ENCODE data around the gene KAT2A. TPM values are rescaled to one million over a fixed set of nuclear protein-coding genes. Genes with fewer than 3 reads are reported as not detected.

KAT2A gene
- total RNA-seq, 1 donor from 2014 or later, result 10.3 TPM

DNA sequence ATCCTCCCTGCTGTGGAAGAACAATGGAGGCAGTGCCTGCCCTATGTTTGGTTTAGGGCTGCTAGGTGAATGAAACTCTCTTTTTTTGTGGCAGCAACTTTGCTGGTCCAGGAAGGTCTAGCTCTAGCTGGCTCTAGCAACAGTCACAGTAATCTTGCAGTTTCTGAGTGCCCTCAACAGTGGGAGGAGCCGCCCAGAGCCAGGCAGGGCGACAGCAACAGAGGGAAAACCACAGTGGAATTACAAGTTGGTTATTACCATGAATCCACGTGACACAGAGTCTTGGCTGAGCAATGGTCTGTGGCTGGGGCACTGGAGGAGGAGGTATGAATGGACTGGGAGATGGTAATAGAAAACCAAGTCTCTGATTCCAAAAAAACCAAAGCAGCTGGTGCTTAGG lies 11.8 kb upstream of the KAT2A start:
- FAIRE-seq (no peak), DNase-seq (ENCODE audit: low read depth) (peak; percentile 61)
- Histone ChIP-seq H3K36me3 (ENCODE audit: control insufficient read depth, insufficient read depth, low read length) (peaks cover 27% of the 10 kb centered on the region), H3K4me3 (ENCODE audit: low read depth, low read length) (no peak overlapping the region), H3K27me3 (ENCODE audit: control insufficient read depth, insufficient read depth, low read length) (no peaks in the 10 kb centered on the region)
- TF ChIP-seq, protein P1, sequence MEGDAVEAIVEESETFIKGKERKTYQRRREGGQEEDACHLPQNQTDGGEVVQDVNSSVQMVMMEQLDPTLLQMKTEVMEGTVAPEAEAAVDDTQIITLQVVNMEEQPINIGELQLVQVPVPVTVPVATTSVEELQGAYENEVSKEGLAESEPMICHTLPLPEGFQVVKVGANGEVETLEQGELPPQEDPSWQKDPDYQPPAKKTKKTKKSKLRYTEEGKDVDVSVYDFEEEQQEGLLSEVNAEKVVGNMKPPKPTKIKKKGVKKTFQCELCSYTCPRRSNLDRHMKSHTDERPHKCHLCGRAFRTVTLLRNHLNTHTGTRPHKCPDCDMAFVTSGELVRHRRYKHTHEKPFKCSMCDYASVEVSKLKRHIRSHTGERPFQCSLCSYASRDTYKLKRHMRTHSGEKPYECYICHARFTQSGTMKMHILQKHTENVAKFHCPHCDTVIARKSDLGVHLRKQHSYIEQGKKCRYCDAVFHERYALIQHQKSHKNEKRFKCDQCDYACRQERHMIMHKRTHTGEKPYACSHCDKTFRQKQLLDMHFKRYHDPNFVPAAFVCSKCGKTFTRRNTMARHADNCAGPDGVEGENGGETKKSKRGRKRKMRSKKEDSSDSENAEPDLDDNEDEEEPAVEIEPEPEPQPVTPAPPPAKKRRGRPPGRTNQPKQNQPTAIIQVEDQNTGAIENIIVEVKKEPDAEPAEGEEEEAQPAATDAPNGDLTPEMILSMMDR (IDR thresholded peaks at IDR 0.05; ENCODE audit: insufficient read depth, low read length, severe bottlenecking), result no peak

DNA sequence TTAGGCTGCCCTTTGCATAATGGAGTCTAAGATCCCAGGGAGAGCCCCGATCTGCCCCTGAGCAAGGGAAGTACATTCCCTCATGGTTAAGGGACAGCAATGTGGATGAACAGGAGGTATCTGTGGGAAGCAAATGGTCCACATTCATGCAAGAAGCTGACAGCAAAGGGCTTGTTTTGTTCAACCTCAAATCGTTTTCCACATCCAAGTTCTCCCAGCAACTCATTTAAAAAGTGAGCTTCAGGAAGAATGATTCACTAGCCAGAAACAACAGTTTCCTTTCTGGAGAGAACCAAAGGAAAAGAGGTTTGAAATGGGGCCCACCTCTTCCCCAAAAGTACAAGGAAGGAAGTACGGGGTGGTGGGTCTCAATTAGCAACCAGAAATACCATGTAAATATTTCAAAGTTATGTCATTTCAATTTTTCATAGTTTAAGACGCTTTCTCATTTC lies 10.8 kb upstream of the KAT2A start:
- H3K27me3 ChIP-seq (ENCODE audit: control insufficient read depth, insufficient read depth, low read length), result no peaks in the 10 kb centered on the region
- TF ChIP-seq, protein P1 (IDR thresholded peaks at IDR 0.05; ENCODE audit: insufficient read depth, low read length, severe bottlenecking), result no peak
- H3K36me3 ChIP-seq (ENCODE audit: control insufficient read depth, insufficient read depth, low read length), result peaks cover 28% of the 10 kb centered on the region
- FAIRE-seq, result no peak
- no peak overlapping the region for H3K4me3 ChIP-seq (ENCODE audit: low read depth, low read length)
- no peak for DNase-seq (ENCODE audit: low read depth)

DNA sequence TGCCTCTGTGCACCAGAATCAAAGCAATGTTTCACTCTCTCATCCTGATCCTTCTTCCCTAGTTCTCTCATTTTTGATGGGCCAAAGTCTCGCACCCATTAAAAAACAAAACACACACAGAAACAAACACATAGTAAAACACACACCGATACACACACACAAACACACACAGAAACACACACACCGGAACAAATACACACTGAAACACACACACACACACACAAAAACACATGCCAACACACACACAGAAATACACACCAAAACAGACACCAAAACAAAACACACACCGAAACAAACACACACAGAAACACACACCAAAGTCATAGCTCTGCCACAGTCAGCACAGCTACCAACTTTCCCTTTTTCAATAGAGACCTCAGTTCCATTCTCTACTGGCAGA lies 10.1 kb upstream of the KAT2A start:
- no peak for DNase-seq (ENCODE audit: low read depth)
- H3K27me3 ChIP-seq (ENCODE audit: control insufficient read depth, insufficient read depth, low read length), result no peaks in the 10 kb centered on the region
- FAIRE-seq, result no peak
- TF ChIP-seq, protein P1 (IDR thresholded peaks at IDR 0.05; ENCODE audit: insufficient read depth, low read length, severe bottlenecking), result no peak
- H3K4me3 ChIP-seq (ENCODE audit: low read depth, low read length), result no peak overlapping the region
- peaks cover 28% of the 10 kb centered on the region for H3K36me3 ChIP-seq (ENCODE audit: control insufficient read depth, insufficient read depth, low read length)

DNA sequence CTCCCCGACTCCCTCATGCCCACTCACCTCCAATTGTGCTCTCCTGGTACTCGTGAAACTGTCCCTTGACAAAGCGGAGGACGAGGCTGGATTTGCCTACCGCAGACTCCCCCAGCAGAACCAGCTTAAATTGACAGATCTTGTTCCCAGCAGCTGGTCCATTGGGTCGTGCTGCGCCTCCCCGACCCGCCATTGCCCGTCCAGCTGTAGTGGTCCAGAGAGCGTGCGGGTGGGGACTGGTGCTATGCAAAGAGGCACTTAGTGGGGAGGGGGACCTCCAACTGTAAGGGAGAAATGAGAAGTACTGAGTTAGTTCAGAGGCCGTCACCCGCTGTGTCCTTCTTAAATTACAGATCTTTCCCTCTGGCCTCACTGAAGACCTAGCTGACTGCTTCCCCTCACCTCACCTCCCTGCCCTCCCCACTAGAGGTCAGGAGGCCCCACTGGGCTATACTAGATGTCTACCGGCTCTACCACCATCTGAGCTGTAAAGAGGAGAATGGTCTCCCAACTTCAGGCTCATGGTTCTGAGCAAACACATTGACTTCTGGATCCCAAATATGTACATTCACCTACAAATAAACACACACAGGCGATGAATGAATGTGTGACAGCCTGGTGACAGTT lies 9.3 kb upstream of the KAT2A start:
- Histone ChIP-seq H3K27me3 (ENCODE audit: control insufficient read depth, insufficient read depth, low read length) (no peaks in the 10 kb centered on the region), H3K4me3 (ENCODE audit: low read depth, low read length) (no peak overlapping the region), H3K36me3 (ENCODE audit: control insufficient read depth, insufficient read depth, low read length) (peaks cover 30% of the 10 kb centered on the region)
- TF ChIP-seq, protein P1 (IDR thresholded peaks at IDR 0.05; ENCODE audit: insufficient read depth, low read length, severe bottlenecking), result no peak
- FAIRE-seq, result no peak
- DNase-seq (ENCODE audit: low read depth), result no peak

DNA sequence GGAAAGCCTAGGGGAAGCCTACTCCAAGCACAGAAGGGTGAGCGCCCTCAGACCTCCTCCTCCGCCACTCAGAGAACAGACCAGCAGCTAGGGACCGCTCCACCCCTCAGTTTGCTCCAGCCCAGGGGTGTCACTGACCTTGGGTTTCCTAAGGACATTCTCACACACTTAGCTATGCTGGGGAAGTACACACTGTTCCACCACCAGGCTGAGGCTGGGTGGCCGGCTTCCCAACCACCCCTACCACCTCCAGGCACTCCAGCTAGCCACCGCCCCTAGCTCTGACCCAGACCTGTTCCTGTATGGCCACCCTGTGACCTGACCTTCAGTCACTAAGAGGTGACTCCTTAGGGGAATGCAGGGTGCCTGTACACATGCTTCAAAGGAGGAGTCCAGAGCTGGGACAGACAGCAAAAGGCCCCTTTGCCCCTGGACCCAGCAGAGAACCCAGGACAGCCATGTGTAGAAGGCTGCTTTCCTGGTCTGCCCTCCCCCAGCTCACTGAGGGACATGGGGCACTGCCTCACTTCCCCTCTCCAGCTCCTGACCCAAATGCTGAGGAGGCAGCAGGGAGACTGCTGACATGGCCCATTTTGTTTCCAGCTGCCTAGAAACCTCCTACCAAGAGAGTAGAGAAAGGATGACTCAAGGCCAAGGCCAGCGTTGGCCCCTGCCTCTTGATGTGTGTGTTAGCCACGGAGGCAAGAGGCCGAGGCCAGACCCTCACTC lies 8.1 kb upstream of the KAT2A start:
- no peaks in the 10 kb centered on the region for H3K27me3 ChIP-seq (ENCODE audit: control insufficient read depth, insufficient read depth, low read length)
- no peak for DNase-seq (ENCODE audit: low read depth)
- peaks cover 32% of the 10 kb centered on the region for H3K36me3 ChIP-seq (ENCODE audit: control insufficient read depth, insufficient read depth, low read length)
- H3K4me3 ChIP-seq (ENCODE audit: low read depth, low read length), result no peak overlapping the region
- TF ChIP-seq, protein P1 (IDR thresholded peaks at IDR 0.05; ENCODE audit: insufficient read depth, low read length, severe bottlenecking), result no peak
- FAIRE-seq, result no peak
